Measurements from ENCODE around the gene MACROD2.

DNA sequence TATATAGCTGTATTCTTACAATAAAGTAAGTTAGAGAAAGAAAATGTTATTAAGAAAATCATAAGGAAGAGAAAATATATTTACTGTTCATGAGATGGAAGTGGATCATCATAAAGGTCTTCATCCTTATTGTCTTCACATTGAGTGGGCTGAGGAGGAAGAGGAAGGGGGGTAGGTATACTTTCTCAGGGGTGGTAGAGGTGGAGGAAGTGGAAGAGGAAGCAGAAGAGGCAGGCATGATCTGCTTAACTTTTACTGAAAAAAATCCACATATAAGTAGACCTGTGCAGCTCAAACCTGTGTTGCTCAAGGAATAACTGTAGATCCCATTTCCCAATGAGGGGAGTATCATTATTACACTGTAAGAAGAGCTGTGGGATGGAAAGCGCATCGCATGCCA is 1863.7 kb downstream of the MACROD2 start:
- TF ChIP-seq, protein P1, sequence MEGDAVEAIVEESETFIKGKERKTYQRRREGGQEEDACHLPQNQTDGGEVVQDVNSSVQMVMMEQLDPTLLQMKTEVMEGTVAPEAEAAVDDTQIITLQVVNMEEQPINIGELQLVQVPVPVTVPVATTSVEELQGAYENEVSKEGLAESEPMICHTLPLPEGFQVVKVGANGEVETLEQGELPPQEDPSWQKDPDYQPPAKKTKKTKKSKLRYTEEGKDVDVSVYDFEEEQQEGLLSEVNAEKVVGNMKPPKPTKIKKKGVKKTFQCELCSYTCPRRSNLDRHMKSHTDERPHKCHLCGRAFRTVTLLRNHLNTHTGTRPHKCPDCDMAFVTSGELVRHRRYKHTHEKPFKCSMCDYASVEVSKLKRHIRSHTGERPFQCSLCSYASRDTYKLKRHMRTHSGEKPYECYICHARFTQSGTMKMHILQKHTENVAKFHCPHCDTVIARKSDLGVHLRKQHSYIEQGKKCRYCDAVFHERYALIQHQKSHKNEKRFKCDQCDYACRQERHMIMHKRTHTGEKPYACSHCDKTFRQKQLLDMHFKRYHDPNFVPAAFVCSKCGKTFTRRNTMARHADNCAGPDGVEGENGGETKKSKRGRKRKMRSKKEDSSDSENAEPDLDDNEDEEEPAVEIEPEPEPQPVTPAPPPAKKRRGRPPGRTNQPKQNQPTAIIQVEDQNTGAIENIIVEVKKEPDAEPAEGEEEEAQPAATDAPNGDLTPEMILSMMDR (IDR thresholded peaks at IDR 0.05) = no peak
- no peak for TF ChIP-seq ZFX (IDR thresholded peaks at IDR 0.05; ENCODE audit: borderline replicate concordance)
